CD14-positive monocyte (primary cell): ENCODE measurements around the gene GSTA4. TPM values are rescaled to one million over a fixed set of nuclear protein-coding genes. Genes with fewer than 3 reads are reported as not detected.
"Not testable (repeated sequence)": the region's sequence is repeated elsewhere in the genome, so short reads cannot be mapped to it uniquely, and the experiment has no call there.

Experiments
- DNase-seq, 3 donors: peaks; one replicate each; pipeline ENCODE4 v3.0.0-alpha.2; 2011 to 2022
- H2AFZ ChIP-seq: 2 replicates; pipeline ENCODE4 v1.6.0; 2012; ENCODE audit warnings: mild to moderate bottlenecking, low read depth, low read length, inconsistent platforms; ENCODE audit not compliant: insufficient read depth, poor library complexity, severe bottlenecking
- H3K27ac ChIP-seq, 2 donors: 1 replicate in 1 of 2; 2 replicates in 1 of 2; pipeline ENCODE4 v1.5.1; 2012 to 2013; ENCODE audit warnings: low read length in 2 of 2, control low read depth in 1 of 2, inconsistent platforms in 1 of 2, low read depth in 1 of 2, mild to moderate bottlenecking in 1 of 2
- H3K27me3 ChIP-seq, 2 donors: one replicate each; pipeline versions ENCODE4 v1.6.0 to v1.6.1; 2011 to 2013; ENCODE audit warnings: low read length in 2 of 2; ENCODE audit not compliant: control insufficient read depth in 2 of 2, insufficient read depth in 2 of 2
- H3K36me3 ChIP-seq, 2 donors: replicated peaks in 1 of 2; 1 replicate in 1 of 2; 2 replicates in 1 of 2; pipeline versions ENCODE4 v1.5.1 to v1.6.1; 2012 to 2013; ENCODE audit warnings: low read length in 2 of 2, control low read depth in 1 of 2, inconsistent platforms in 1 of 2, mild to moderate bottlenecking in 1 of 2; ENCODE audit not compliant: insufficient read depth in 2 of 2, control insufficient read depth in 1 of 2
- H3K4me1 ChIP-seq, 2 donors: 1 replicate in 1 of 2; 2 replicates in 1 of 2; pipeline versions ENCODE4 v1.5.1 to v1.6.1; 2012 to 2013; ENCODE audit warnings: low read length in 2 of 2, control low read depth in 1 of 2, inconsistent platforms in 1 of 2, mild to moderate bottlenecking in 1 of 2, moderate library complexity in 1 of 2; ENCODE audit not compliant: insufficient read depth in 2 of 2, control insufficient read depth in 1 of 2
- H3K4me2 ChIP-seq: replicated peaks from 2 replicates; pipeline ENCODE3; 2012; ENCODE audit warnings: low read length, moderate library complexity, mild to moderate bottlenecking; ENCODE audit not compliant: poor library complexity, severe bottlenecking; ENCODE audit errors: extremely low read depth
- H3K4me3 ChIP-seq, 3 experiments: fragments of 200-600 bp in 1 of 3; sonication (generic) in 1 of 3; replicated peaks in 1 of 3; 1 replicate in 2 of 3; 2 replicates in 1 of 3; pipeline ENCODE4 v1.5.1; 2011 to 2013; ENCODE audit warnings: low read length in 3 of 3, mild to moderate bottlenecking in 3 of 3, control low read depth in 2 of 3, low read depth in 2 of 3, inconsistent platforms in 1 of 3, moderate library complexity in 1 of 3
- H3K79me2 ChIP-seq: 2 replicates; pipeline ENCODE4 v1.6.0; 2012; ENCODE audit warnings: mild to moderate bottlenecking, control low read depth, inconsistent platforms, low read length, moderate library complexity; ENCODE audit not compliant: insufficient read depth
- H3K9ac ChIP-seq: 2 replicates; pipeline ENCODE4 v1.6.0; 2017; ENCODE audit warnings: low read length, mild to moderate bottlenecking; ENCODE audit not compliant: insufficient read depth, poor library complexity, severe bottlenecking
- H3K9me3 ChIP-seq, 2 donors: replicated peaks in 1 of 2; 1 replicate in 1 of 2; 2 replicates in 1 of 2; pipeline versions ENCODE4 v1.5.1 to v1.6.1; 2012 to 2013; ENCODE audit warnings: low read length in 2 of 2, control low read depth in 1 of 2; ENCODE audit not compliant: control insufficient read depth in 1 of 2, insufficient read depth in 1 of 2
- H4K20me1 ChIP-seq: 2 replicates; pipeline ENCODE4 v1.6.0; 2012; ENCODE audit warnings: mild to moderate bottlenecking, low read length, control low read depth, moderate library complexity; ENCODE audit not compliant: insufficient read depth
- H3K27ac Mint-ChIP-seq, 7 donors: one replicate each; pipeline ENCODE4 v1.8.0; 2020; ENCODE audit warnings: mild to moderate bottlenecking in 7 of 7, mixed read lengths in 7 of 7, moderate library complexity in 6 of 7, inconsistent platforms in 2 of 7
- H3K27me3 Mint-ChIP-seq, 3 donors: one replicate each; pipeline ENCODE4 v1.8.0; 2021 to 2022; ENCODE audit warnings: low read depth in 3 of 3, mild to moderate bottlenecking in 3 of 3, mixed read lengths in 3 of 3, moderate library complexity in 3 of 3, inconsistent platforms in 1 of 3
- H3K36me3 Mint-ChIP-seq, 2 donors: one replicate each; pipeline ENCODE4 v1.8.0; 2020; ENCODE audit warnings: mixed read lengths in 2 of 2, inconsistent platforms in 1 of 2, mild to moderate bottlenecking in 1 of 2
- H3K4me1 Mint-ChIP-seq: one replicate; pipeline ENCODE4 v1.8.0; 2020; ENCODE audit warnings: mild to moderate bottlenecking, mixed read lengths
- H3K4me3 Mint-ChIP-seq, 2 donors: one replicate each; pipeline ENCODE4 v1.8.0; 2020; ENCODE audit warnings: mild to moderate bottlenecking in 2 of 2, mixed read lengths in 2 of 2, moderate library complexity in 1 of 2
- H3K9me3 Mint-ChIP-seq, 7 donors: one replicate each; pipeline ENCODE4 v1.8.0; 2020 to 2022; ENCODE audit warnings: mixed read lengths in 7 of 7, mild to moderate bottlenecking in 6 of 7, moderate library complexity in 6 of 7, inconsistent platforms in 2 of 7
- CTCF ChIP-seq: fragments of 200-600 bp; IDR thresholded peaks from one replicate; pipeline ENCODE4 v1.8.0; 2022; ENCODE audit warnings: antibody characterized with exemption, mild to moderate bottlenecking
- WGBS: methylation state at CpG from one replicate; pipeline ENCODE4 v1.1.5; 2013; ENCODE audit warnings: missing lambda C conversion rate; ENCODE audit not compliant: insufficient coverage; 5-methylcytosine and 5-hydroxymethylcytosine counted together
- intact Hi-C, 2 donors: fragments of 100-400 bp; cut with micrococcal nuclease; formaldehyde crosslinking; loops; one replicate each; pipeline versions ENCODE4 v1.15.0 to v1.15.1; 2023
- polyA plus RNA-seq, 3 donors: library from polyadenylated mRNA; depleted of rRNA in 1 of 3; unstranded in 2 of 3; stranded (reverse) in 1 of 3; fragments of 300-500 nt in 2 of 3; fragments of >200 nt in 1 of 3; fragmentation: Illumina TruSeq in 2 of 3; gene quantifications; 1 replicate in 2 of 3; 2 replicates in 1 of 3; pipeline ENCODE4 v1.2.3, GENCODE V29; 2012 to 2021

GSTA4 gene
- polyA plus RNA-seq, 3 donors: 0.34 to 0.41 (median 0.36) TPM

GRCh38 chr6:52964318-52964717 lies 30.8 kb downstream of the GSTA4 start:
- H2AFZ ChIP-seq: no peak overlapping the region
- TF ChIP-seq CTCF: no peak
- H3K27me3 Mint-ChIP-seq: peaks cover 0 to 2% (median 0%) of the 10 kb centered on the region in 3 donors
- peaks cover 0 to 5% of the 10 kb centered on the region in 2 donors for H3K9me3 ChIP-seq
- H3K36me3 Mint-ChIP-seq: no peaks in the 10 kb centered on the region
- no peaks in the 10 kb centered on the region for H4K20me1 ChIP-seq
- H3K79me2 ChIP-seq: no peaks in the 10 kb centered on the region
- intact Hi-C loops: no loop called here
- no peak overlapping the region for H3K4me3 ChIP-seq
- no CpG with 5 or more reads among the region's 1 CpG for WGBS
- no peak overlapping the region for H3K4me3 Mint-ChIP-seq
- H3K9me3 Mint-ChIP-seq: peaks cover 0 to 19% (median 11%) of the 10 kb centered on the region in 7 donors
- DNase-seq: no peak
- no peak overlapping the region for H3K4me2 ChIP-seq
- no peaks in the 10 kb centered on the region for H3K4me1 Mint-ChIP-seq
- H3K9ac ChIP-seq: no peak overlapping the region
- no peak overlapping the region for H3K27ac Mint-ChIP-seq
- H3K4me1 ChIP-seq: no peaks in the 10 kb centered on the region
- no peaks in the 10 kb centered on the region for H3K36me3 ChIP-seq
- H3K27me3 ChIP-seq: no peaks in the 10 kb centered on the region
- H3K27ac ChIP-seq: no peak overlapping the region

- H3K27ac ChIP-seq: no peak overlapping the region
- DNase-seq: no peak
- no peak overlapping the region for H3K27ac Mint-ChIP-seq
- H3K27me3 ChIP-seq: no peaks in the 10 kb centered on the region
- H2AFZ ChIP-seq: no peak overlapping the region
- H3K9me3 ChIP-seq: peaks cover 0 to 5% of the 10 kb centered on the region in 2 donors
- peaks cover 0 to 19% (median 11%) of the 10 kb centered on the region in 7 donors for H3K9me3 Mint-ChIP-seq
- H3K4me3 Mint-ChIP-seq: no peak overlapping the region
- H3K36me3 ChIP-seq: no peaks in the 10 kb centered on the region
- no peak overlapping the region for H3K4me3 ChIP-seq
- H3K4me1 ChIP-seq: no peaks in the 10 kb centered on the region
- peaks cover 0 to 2% (median 0%) of the 10 kb centered on the region in 3 donors for H3K27me3 Mint-ChIP-seq
- no peaks in the 10 kb centered on the region for H4K20me1 ChIP-seq
- TF ChIP-seq CTCF: no peak
- no peaks in the 10 kb centered on the region for H3K36me3 Mint-ChIP-seq
- H3K4me1 Mint-ChIP-seq: no peaks in the 10 kb centered on the region
- intact Hi-C loops: no loop called here
- no peaks in the 10 kb centered on the region for H3K79me2 ChIP-seq
- no peak overlapping the region for H3K9ac ChIP-seq
- WGBS: 86% methylated on average over 3 of the region's 6 CpGs
- H3K4me2 ChIP-seq: no peak overlapping the region
Measured at GRCh38 chr6:52962701-52963100, 32.4 kb downstream of the GSTA4 start.

- H3K9ac ChIP-seq, intact Hi-C loops: not testable (repeated sequence)
Measured at GRCh38 chr6:52961022-52961421, 34.1 kb downstream of the GSTA4 start.

More at GRCh38 chr6:52961022-52961421, 34.1 kb downstream of the GSTA4 start:
- not testable (repeated sequence) for H3K27me3 ChIP-seq, H2AFZ ChIP-seq, DNase-seq, H3K4me3 Mint-ChIP-seq, H3K4me1 ChIP-seq, H3K79me2 ChIP-seq, H4K20me1 ChIP-seq, H3K9me3 ChIP-seq, H3K27me3 Mint-ChIP-seq, H3K4me2 ChIP-seq, H3K27ac Mint-ChIP-seq, H3K4me3 ChIP-seq, H3K27ac ChIP-seq, H3K36me3 Mint-ChIP-seq, H3K36me3 ChIP-seq, H3K4me1 Mint-ChIP-seq
- H3K9me3 Mint-ChIP-seq: peaks cover 2 to 19% (median 11%) of the 10 kb centered on the region in 7 donors
- 84% methylated on average over 8 of the region's 10 CpGs for WGBS
